ENCODE measurements around the gene EIF4H.

EIF4H gene

GRCh38 chr7:74225400-74225799 is 51.2 kb downstream of the EIF4H start:
- H3K4me3 ChIP-seq (ENCODE audit: low read depth, low read length) = no peak overlapping the region
- H3K79me2 ChIP-seq (ENCODE audit: control insufficient read depth, insufficient read depth, low read length, unreplicated experiment) = no peaks in the 10 kb centered on the region
- 0 out of 2 replicates have a peak, but pooled peaks cover 2% of the 10 kb centered on the region for H3K36me3 ChIP-seq (ENCODE audit: insufficient read depth, low read length)
- no peak overlapping the region for H2AFZ ChIP-seq (ENCODE audit: low read length, unreplicated experiment)
- no peak overlapping the region for H3K27ac ChIP-seq (ENCODE audit: low read depth, low read length)
- H3K27me3 ChIP-seq (ENCODE audit: insufficient read depth, low read length) = no peaks in the 10 kb centered on the region
- H3K4me1 ChIP-seq (ENCODE audit: control insufficient read depth, insufficient read depth, low read length, unreplicated experiment) = peaks cover 8% of the 10 kb centered on the region

DNA sequence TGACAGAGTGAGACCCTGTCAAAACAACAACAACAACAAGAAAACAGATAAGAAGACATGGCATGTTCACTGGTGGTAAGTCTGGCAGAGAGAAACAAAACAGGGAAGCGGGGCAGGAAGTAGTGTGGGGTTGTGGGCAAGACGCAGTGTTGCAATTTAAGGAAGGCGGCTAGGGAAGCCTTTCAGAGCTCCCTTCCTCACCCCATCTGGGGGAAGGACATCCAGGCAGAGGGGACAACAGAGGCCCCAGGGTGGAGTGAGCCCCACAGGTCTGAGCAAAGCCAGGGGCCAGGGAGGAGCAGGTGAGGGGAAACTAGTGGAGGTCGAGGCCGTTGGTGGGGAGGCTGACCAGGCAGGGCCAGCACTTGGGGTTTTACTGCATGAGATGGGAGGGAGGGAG is 52.5 kb downstream of the EIF4H start:
- no peaks in the 10 kb centered on the region for H3K79me2 ChIP-seq (ENCODE audit: control insufficient read depth, insufficient read depth, low read length, unreplicated experiment)
- no peak overlapping the region for H3K4me3 ChIP-seq (ENCODE audit: low read depth, low read length)
- H3K27me3 ChIP-seq (ENCODE audit: insufficient read depth, low read length) = no peaks in the 10 kb centered on the region
- no peak overlapping the region for H2AFZ ChIP-seq (ENCODE audit: low read length, unreplicated experiment)
- peaks cover 8% of the 10 kb centered on the region for H3K4me1 ChIP-seq (ENCODE audit: control insufficient read depth, insufficient read depth, low read length, unreplicated experiment)
- no peak overlapping the region for H3K27ac ChIP-seq (ENCODE audit: low read depth, low read length)
- H3K36me3 ChIP-seq (ENCODE audit: insufficient read depth, low read length) = 0 out of 2 replicates have a peak, but pooled peaks cover 4% of the 10 kb centered on the region

GRCh38 chr7:74228951-74229900 is 55.1 kb downstream of the EIF4H start:
- peaks cover 14% of the 10 kb centered on the region for H3K36me3 ChIP-seq (ENCODE audit: insufficient read depth, low read length)
- no peaks in the 10 kb centered on the region for H3K27me3 ChIP-seq (ENCODE audit: insufficient read depth, low read length)
- H3K4me1 ChIP-seq (ENCODE audit: control insufficient read depth, insufficient read depth, low read length, unreplicated experiment) = peaks cover 8% of the 10 kb centered on the region
- no peaks in the 10 kb centered on the region for H3K79me2 ChIP-seq (ENCODE audit: control insufficient read depth, insufficient read depth, low read length, unreplicated experiment)
- no peak overlapping the region for H2AFZ ChIP-seq (ENCODE audit: low read length, unreplicated experiment)
- no peak overlapping the region for H3K4me3 ChIP-seq (ENCODE audit: low read depth, low read length)
- no peak overlapping the region for H3K27ac ChIP-seq (ENCODE audit: low read depth, low read length)

DNA sequence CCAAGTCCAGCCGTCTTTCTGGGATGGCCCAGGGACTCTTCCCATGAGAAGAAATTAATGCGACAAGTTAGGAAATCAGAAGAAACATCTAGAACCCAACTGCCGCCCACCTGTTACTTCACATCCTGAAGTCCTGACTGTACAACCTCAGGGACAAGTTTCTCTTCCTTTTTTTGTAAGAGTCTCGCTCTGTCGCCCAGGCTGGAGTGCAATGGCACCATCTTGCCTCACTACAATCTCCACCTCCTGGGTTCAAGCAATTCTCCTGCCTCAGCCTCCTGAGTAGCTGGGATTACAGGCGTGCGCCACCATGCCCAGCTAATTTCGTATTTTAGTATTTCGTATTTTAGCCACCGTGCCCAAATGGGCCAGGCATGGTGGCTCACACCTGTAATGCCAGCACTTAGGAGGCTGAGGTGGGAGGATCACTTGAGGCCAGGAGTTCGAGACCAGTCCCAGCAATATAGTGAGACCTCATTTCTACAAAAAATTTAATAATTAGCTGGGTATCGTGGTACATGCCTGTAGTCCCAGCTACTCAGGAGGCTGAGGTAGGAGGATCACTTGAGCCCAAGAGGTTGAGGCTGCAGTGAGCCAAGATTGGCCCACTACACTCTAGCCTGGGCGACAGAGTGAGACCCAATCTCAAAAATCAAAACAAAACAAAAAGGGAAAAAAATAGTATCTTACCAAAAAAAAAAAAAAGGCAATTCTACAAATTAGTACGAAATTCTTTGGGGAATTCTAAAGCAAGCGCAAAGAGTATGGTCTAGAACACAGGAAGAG is 56.5 kb downstream of the EIF4H start:
- H3K4me1 ChIP-seq (ENCODE audit: control insufficient read depth, insufficient read depth, low read length, unreplicated experiment) = peaks cover 8% of the 10 kb centered on the region
- no peak overlapping the region for H3K4me3 ChIP-seq (ENCODE audit: low read depth, low read length)
- no peaks in the 10 kb centered on the region for H3K27me3 ChIP-seq (ENCODE audit: insufficient read depth, low read length)
- peaks cover 18% of the 10 kb centered on the region for H3K36me3 ChIP-seq (ENCODE audit: insufficient read depth, low read length)
- no peak overlapping the region for H3K27ac ChIP-seq (ENCODE audit: low read depth, low read length)
- H3K79me2 ChIP-seq (ENCODE audit: control insufficient read depth, insufficient read depth, low read length, unreplicated experiment) = no peaks in the 10 kb centered on the region
- no peak overlapping the region for H2AFZ ChIP-seq (ENCODE audit: low read length, unreplicated experiment)

- Histone ChIP-seq H3K36me3 (ENCODE audit: insufficient read depth, low read length) (peaks cover 20% of the 10 kb centered on the region), H3K27ac (ENCODE audit: low read depth, low read length) (no peak overlapping the region), H3K27me3 (ENCODE audit: insufficient read depth, low read length) (no peaks in the 10 kb centered on the region), H2AFZ (ENCODE audit: low read length, unreplicated experiment) (no peak overlapping the region), H3K79me2 (ENCODE audit: control insufficient read depth, insufficient read depth, low read length, unreplicated experiment) (no peaks in the 10 kb centered on the region), H3K4me1 (ENCODE audit: control insufficient read depth, insufficient read depth, low read length, unreplicated experiment) (peaks cover 8% of the 10 kb centered on the region), H3K4me3 (ENCODE audit: low read depth, low read length) (no peak overlapping the region)
These were observed 57.1 kb downstream of the EIF4H start for GRCh38 chr7:74231232-74231590.

DNA sequence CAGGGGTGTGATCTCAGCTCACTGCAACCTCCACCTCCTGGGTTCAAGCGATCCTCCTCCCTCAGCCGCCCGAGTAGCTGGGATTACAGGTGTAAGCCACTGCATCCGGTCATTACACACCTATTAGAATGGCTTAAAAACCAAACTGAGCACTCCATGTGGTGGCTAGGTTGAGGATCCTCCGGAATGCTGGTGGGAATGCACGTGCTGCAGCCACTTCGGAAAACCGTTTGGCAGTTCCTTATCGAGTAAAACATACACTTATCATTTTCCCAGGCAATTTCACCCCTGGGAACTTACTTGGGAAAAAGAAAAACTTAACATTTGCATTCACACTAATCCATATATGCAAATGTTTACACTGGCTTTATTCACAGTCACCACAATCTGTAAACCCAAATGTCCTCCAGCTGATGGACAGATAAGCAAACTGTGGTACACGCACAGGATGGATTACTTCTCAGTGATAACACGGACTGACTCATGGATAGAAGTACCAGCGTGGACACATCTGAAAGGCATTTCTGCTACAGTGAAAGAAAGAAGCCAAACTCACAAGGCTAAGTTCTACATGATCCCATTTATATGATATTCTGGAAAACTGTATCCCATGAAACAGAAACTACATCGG is 59.6 kb downstream of the EIF4H start:
- no peak overlapping the region for H3K27ac ChIP-seq (ENCODE audit: low read depth, low read length)
- H2AFZ ChIP-seq (ENCODE audit: low read length, unreplicated experiment) = no peak overlapping the region
- H3K36me3 ChIP-seq (ENCODE audit: insufficient read depth, low read length) = peaks cover 24% of the 10 kb centered on the region
- no peaks in the 10 kb centered on the region for H3K79me2 ChIP-seq (ENCODE audit: control insufficient read depth, insufficient read depth, low read length, unreplicated experiment)
- H3K4me1 ChIP-seq (ENCODE audit: control insufficient read depth, insufficient read depth, low read length, unreplicated experiment) = peaks cover 8% of the 10 kb centered on the region
- no peaks in the 10 kb centered on the region for H3K27me3 ChIP-seq (ENCODE audit: insufficient read depth, low read length)
- no peak overlapping the region for H3K4me3 ChIP-seq (ENCODE audit: low read depth, low read length)

- Histone ChIP-seq H3K27me3 (ENCODE audit: insufficient read depth, low read length) (no peaks in the 10 kb centered on the region), H3K4me3 (ENCODE audit: low read depth, low read length) (no peak overlapping the region), H3K27ac (ENCODE audit: low read depth, low read length) (no peak overlapping the region), H3K36me3 (ENCODE audit: insufficient read depth, low read length) (peaks cover 23% of the 10 kb centered on the region), H3K79me2 (ENCODE audit: control insufficient read depth, insufficient read depth, low read length, unreplicated experiment) (no peaks in the 10 kb centered on the region), H3K4me1 (ENCODE audit: control insufficient read depth, insufficient read depth, low read length, unreplicated experiment) (no peaks in the 10 kb centered on the region), H2AFZ (ENCODE audit: low read length, unreplicated experiment) (no peak overlapping the region)
These were observed 61.5 kb downstream of the EIF4H start for GRCh38 chr7:74235518-74236268.

- Histone ChIP-seq H3K36me3 (ENCODE audit: insufficient read depth, low read length) (peaks cover 23% of the 10 kb centered on the region), H3K4me1 (ENCODE audit: control insufficient read depth, insufficient read depth, low read length, unreplicated experiment) (no peaks in the 10 kb centered on the region), H3K27ac (ENCODE audit: low read depth, low read length) (no peak overlapping the region), H2AFZ (ENCODE audit: low read length, unreplicated experiment) (no peak overlapping the region), H3K27me3 (ENCODE audit: insufficient read depth, low read length) (no peaks in the 10 kb centered on the region), H3K79me2 (ENCODE audit: control insufficient read depth, insufficient read depth, low read length, unreplicated experiment) (no peaks in the 10 kb centered on the region), H3K4me3 (ENCODE audit: low read depth, low read length) (no peak overlapping the region)
These were observed 62.1 kb downstream of the EIF4H start for GRCh38 chr7:74236284-74236683.

GRCh38 chr7:74240482-74240881 is 66.3 kb downstream of the EIF4H start:
- H3K4me3 ChIP-seq (ENCODE audit: low read depth, low read length) = no peak overlapping the region
- no peaks in the 10 kb centered on the region for H3K79me2 ChIP-seq (ENCODE audit: control insufficient read depth, insufficient read depth, low read length, unreplicated experiment)
- no peak overlapping the region for H2AFZ ChIP-seq (ENCODE audit: low read length, unreplicated experiment)
- no peaks in the 10 kb centered on the region for H3K27me3 ChIP-seq (ENCODE audit: insufficient read depth, low read length)
- H3K36me3 ChIP-seq (ENCODE audit: insufficient read depth, low read length) = peaks cover 22% of the 10 kb centered on the region; the same call in 1 of the 2 replicates
- no peak overlapping the region for H3K27ac ChIP-seq (ENCODE audit: low read depth, low read length)
- no peaks in the 10 kb centered on the region for H3K4me1 ChIP-seq (ENCODE audit: control insufficient read depth, insufficient read depth, low read length, unreplicated experiment)

GRCh38 chr7:74242122-74242443 is 67.9 kb downstream of the EIF4H start:
- Histone ChIP-seq H3K4me3 (ENCODE audit: low read depth, low read length) (no peak overlapping the region), H3K36me3 (ENCODE audit: insufficient read depth, low read length) (peaks cover 22% of the 10 kb centered on the region), H3K27me3 (ENCODE audit: insufficient read depth, low read length) (no peaks in the 10 kb centered on the region), H3K79me2 (ENCODE audit: control insufficient read depth, insufficient read depth, low read length, unreplicated experiment) (no peaks in the 10 kb centered on the region), H3K4me1 (ENCODE audit: control insufficient read depth, insufficient read depth, low read length, unreplicated experiment) (no peaks in the 10 kb centered on the region), H3K27ac (ENCODE audit: low read depth, low read length) (no peak overlapping the region), H2AFZ (ENCODE audit: low read length, unreplicated experiment) (no peak overlapping the region)
